T-helper 1 cell treated with Interleukin-12 subunit alpha and Interleukin-12 subunit beta and Interleukin-4 antibody, amounts not matched to agents 30 μg/mL and 1 μg/mL, for 36 hours (primary cell): ENCODE data around the gene TPSG1.
"Not testable (repeated sequence)": the region's sequence is repeated elsewhere in the genome, so short reads cannot be mapped to it uniquely, and the experiment has no call there.

Experiments used
- H3K27ac Mint-ChIP-seq: one replicate; pipeline ENCODE4 v1.8.0; 2021; ENCODE audit warnings: mild to moderate bottlenecking, mixed read lengths
- H3K27me3 Mint-ChIP-seq: one replicate; pipeline ENCODE4 v1.8.0; 2021; ENCODE audit warnings: low read depth, mixed read lengths
- H3K36me3 Mint-ChIP-seq: one replicate; pipeline ENCODE4 v1.8.0; 2021; ENCODE audit warnings: low read depth, mixed read lengths
- H3K4me1 Mint-ChIP-seq: one replicate; pipeline ENCODE4 v1.8.0; 2021; ENCODE audit warnings: low read depth, mixed read lengths
- H3K4me3 Mint-ChIP-seq: one replicate; pipeline ENCODE4 v1.8.0; 2021; ENCODE audit warnings: mild to moderate bottlenecking, moderate library complexity, mixed read lengths
- H3K9me3 Mint-ChIP-seq: one replicate; pipeline ENCODE4 v1.8.0; 2021; ENCODE audit warnings: mixed read lengths

The TPSG1 gene

GRCh38 chr16:1193143-1193824 is 31.8 kb downstream of the TPSG1 start:
- Mint-ChIP-seq H3K27ac (no peak overlapping the region), H3K27me3 (no peaks in the 10 kb centered on the region), H3K9me3 (no peaks in the 10 kb centered on the region), H3K36me3 (no peaks in the 10 kb centered on the region), H3K4me3 (no peak overlapping the region), H3K4me1 (peaks cover 2% of the 10 kb centered on the region)

GRCh38 chr16:1192384-1193073 is 32.5 kb downstream of the TPSG1 start:
- Mint-ChIP-seq H3K27me3 (no peaks in the 10 kb centered on the region), H3K36me3 (no peaks in the 10 kb centered on the region), H3K27ac (no peak overlapping the region), H3K4me3 (no peak overlapping the region), H3K4me1 (peaks cover 2% of the 10 kb centered on the region), H3K9me3 (no peaks in the 10 kb centered on the region)

GRCh38 chr16:1190789-1191188 is 34.3 kb downstream of the TPSG1 start:
- H3K27ac Mint-ChIP-seq, H3K4me3 Mint-ChIP-seq, H3K4me1 Mint-ChIP-seq, H3K9me3 Mint-ChIP-seq, H3K36me3 Mint-ChIP-seq, H3K27me3 Mint-ChIP-seq: not testable (repeated sequence)

- Mint-ChIP-seq H3K4me1 (no peaks in the 10 kb centered on the region), H3K9me3 (no peaks in the 10 kb centered on the region), H3K27me3 (no peaks in the 10 kb centered on the region), H3K36me3 (no peaks in the 10 kb centered on the region), H3K27ac (no peak overlapping the region), H3K4me3 (no peak overlapping the region)
These were observed 35.6 kb downstream of the TPSG1 start for GRCh38 chr16:1189455-1189854.

GRCh38 chr16:1188432-1189189 is 36.5 kb downstream of the TPSG1 start:
- H3K27me3 Mint-ChIP-seq: no peaks in the 10 kb centered on the region
- no peak overlapping the region for H3K4me3 Mint-ChIP-seq
- H3K36me3 Mint-ChIP-seq: no peaks in the 10 kb centered on the region
- no peaks in the 10 kb centered on the region for H3K4me1 Mint-ChIP-seq
- no peaks in the 10 kb centered on the region for H3K9me3 Mint-ChIP-seq
- no peak overlapping the region for H3K27ac Mint-ChIP-seq

- H3K36me3 Mint-ChIP-seq, H3K27me3 Mint-ChIP-seq, H3K4me3 Mint-ChIP-seq, H3K27ac Mint-ChIP-seq, H3K4me1 Mint-ChIP-seq, H3K9me3 Mint-ChIP-seq: not testable (repeated sequence)
These were observed 39.4 kb downstream of the TPSG1 start for GRCh38 chr16:1185460-1186207.

GRCh38 chr16:1184980-1185379 is 40.1 kb downstream of the TPSG1 start:
- Mint-ChIP-seq H3K4me3 (no peak overlapping the region), H3K36me3 (no peaks in the 10 kb centered on the region), H3K9me3 (no peaks in the 10 kb centered on the region), H3K27me3 (no peaks in the 10 kb centered on the region), H3K27ac (no peak overlapping the region), H3K4me1 (no peaks in the 10 kb centered on the region)

GRCh38 chr16:1184156-1184868 is 40.8 kb downstream of the TPSG1 start:
- H3K9me3 Mint-ChIP-seq: no peaks in the 10 kb centered on the region
- H3K4me1 Mint-ChIP-seq: no peaks in the 10 kb centered on the region
- H3K4me3 Mint-ChIP-seq: no peak overlapping the region
- no peak overlapping the region for H3K27ac Mint-ChIP-seq
- no peaks in the 10 kb centered on the region for H3K36me3 Mint-ChIP-seq
- no peaks in the 10 kb centered on the region for H3K27me3 Mint-ChIP-seq

GRCh38 chr16:1182950-1183907 is 41.8 kb downstream of the TPSG1 start:
- Mint-ChIP-seq H3K27me3 (no peaks in the 10 kb centered on the region), H3K4me1 (no peaks in the 10 kb centered on the region), H3K36me3 (no peaks in the 10 kb centered on the region), H3K27ac (no peak overlapping the region), H3K9me3 (no peaks in the 10 kb centered on the region), H3K4me3 (no peak overlapping the region)

GRCh38 chr16:1182316-1182671 is 42.8 kb downstream of the TPSG1 start:
- no peaks in the 10 kb centered on the region for H3K9me3 Mint-ChIP-seq
- H3K36me3 Mint-ChIP-seq: no peaks in the 10 kb centered on the region
- H3K4me1 Mint-ChIP-seq: no peaks in the 10 kb centered on the region
- no peak overlapping the region for H3K27ac Mint-ChIP-seq
- no peak overlapping the region for H3K4me3 Mint-ChIP-seq
- no peaks in the 10 kb centered on the region for H3K27me3 Mint-ChIP-seq

GRCh38 chr16:1181404-1182315 is 43.4 kb downstream of the TPSG1 start:
- H3K27ac Mint-ChIP-seq: no peak overlapping the region
- H3K4me3 Mint-ChIP-seq: no peak overlapping the region
- H3K27me3 Mint-ChIP-seq: no peaks in the 10 kb centered on the region
- no peaks in the 10 kb centered on the region for H3K36me3 Mint-ChIP-seq
- no peaks in the 10 kb centered on the region for H3K9me3 Mint-ChIP-seq
- no peaks in the 10 kb centered on the region for H3K4me1 Mint-ChIP-seq

- Mint-ChIP-seq H3K4me1 (no peaks in the 10 kb centered on the region), H3K27ac (no peak overlapping the region), H3K4me3 (no peak overlapping the region), H3K9me3 (no peaks in the 10 kb centered on the region), H3K27me3 (no peaks in the 10 kb centered on the region), H3K36me3 (no peaks in the 10 kb centered on the region)
These were observed 44.3 kb downstream of the TPSG1 start for GRCh38 chr16:1180549-1181403.
